Testis (tissue), 2 donors: ENCODE measurements around the gene CCNL2.

Experiments used
- CTCF ChIP-seq, 3 experiments: fragments of 450-650 bp in 2 of 3; fragments of 200-600 bp in 1 of 3; sonication (generic) in 1 of 3; IDR thresholded peaks; one replicate each; pipeline ENCODE4 v1.5.1; 2016 to 2019; ENCODE audit warnings: antibody characterized with exemption in 3 of 3, mild to moderate bottlenecking in 2 of 3, moderate library complexity in 1 of 3
- POLR2A ChIP-seq: fragments of 450-650 bp; IDR thresholded peaks from one replicate; pipeline ENCODE4 v1.6.1; 2017; ENCODE audit warnings: antibody characterized with exemption, mild to moderate bottlenecking, moderate library complexity

DNA sequence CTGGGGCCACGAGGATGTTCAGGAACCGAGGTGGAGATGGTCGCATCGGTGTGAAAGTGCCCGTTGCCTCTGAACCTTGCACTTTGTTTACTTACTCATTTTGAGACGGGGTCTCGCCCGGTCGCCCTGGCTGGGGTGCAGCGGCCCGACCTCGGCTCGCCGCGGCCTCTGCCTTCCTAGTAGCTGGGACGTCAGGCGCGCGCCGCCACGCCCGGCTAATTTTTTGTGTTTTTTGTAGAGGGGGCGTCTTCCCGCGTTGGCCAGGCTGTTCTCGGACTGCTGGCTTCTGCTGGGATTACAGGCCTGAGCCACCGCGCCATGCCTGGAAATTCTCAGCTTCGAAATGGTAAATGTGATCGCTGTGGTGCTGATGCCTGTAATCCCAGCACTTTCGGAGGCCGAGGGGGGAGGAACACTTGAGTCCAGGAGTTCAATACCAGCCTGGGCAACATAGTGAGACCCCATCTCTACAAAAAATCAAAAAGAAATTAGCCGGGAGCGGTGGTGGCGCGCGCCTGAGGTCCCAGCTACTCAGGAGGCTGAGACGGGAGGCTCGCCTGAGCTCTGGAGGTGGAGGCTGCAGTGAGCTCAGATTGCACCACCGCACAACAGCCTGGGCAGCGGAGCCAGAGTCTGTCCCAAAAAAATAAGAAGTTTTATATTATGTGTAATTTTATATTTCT lies 8.6 kb upstream of the CCNL2 start:
- TF ChIP-seq CTCF (IDR thresholded peaks at IDR 0.05) = no peak
- no peak for TF ChIP-seq POLR2A
